IMR-90 (cell line): Measurements from ENCODE around the gene SERPINB13. TPM values are rescaled to one million over a fixed set of nuclear protein-coding genes. Genes with fewer than 3 reads are reported as not detected.

Experiments
- ATAC-seq: fragments of 200-7000 bp; cut with Tn5 transposase; 2 replicates; pipeline ENCODE4 v1.9.1; 2020; ENCODE audit warnings: low read depth, mild to moderate bottlenecking, moderate library complexity
- BruUV-seq: library from RNA; stranded (reverse); fragments of 400-500 nt; replicated peaks from 2 replicates; lab custom pipeline; 2021; lab: Mats Ljungman, UMichigan
- CTCF ChIA-PET: fragments of 300-600 bp; formaldehyde crosslinking; extraction: SDS; loops from one replicate; lab custom pipeline; 2021; ENCODE audit warnings: antibody characterized with exemption; lab: Yijun Ruan, JAX
- POLR2A ChIA-PET: fragments of 300-600 bp; sonication (Branson Sonifier 250); formaldehyde crosslinking; loops from one replicate; lab custom pipeline; 2022; ENCODE audit warnings: antibody characterized with exemption; ENCODE audit not compliant: unreplicated experiment; lab: Charles Lee
- DNase-seq: peaks from one replicate; pipeline ENCODE4 v3.0.0; 2013
- H2AFZ ChIP-seq: replicated peaks from 2 replicates; pipeline ENCODE3; 2013; ENCODE audit warnings: low read length, mild to moderate bottlenecking; ENCODE audit not compliant: poor library complexity
- H2AK5ac ChIP-seq: 2 replicates; pipeline ENCODE4 v1.6.1; 2013; ENCODE audit warnings: low read depth, low read length, inconsistent platforms
- H2AK9ac ChIP-seq: replicated peaks from 2 replicates; pipeline ENCODE3; 2013; ENCODE audit warnings: mild to moderate bottlenecking, low read depth, low read length, moderate library complexity; ENCODE audit not compliant: poor library complexity
- H2BK120ac ChIP-seq: 2 replicates; pipeline ENCODE4 v1.6.1; 2013; ENCODE audit warnings: low read depth, low read length, inconsistent platforms
- H2BK15ac ChIP-seq: 3 replicates; pipeline ENCODE4 v1.6.1; 2013; ENCODE audit warnings: low read depth, low read length, inconsistent platforms
- H2BK20ac ChIP-seq: 2 replicates; pipeline ENCODE4 v1.6.1; 2013; ENCODE audit warnings: low read depth, mild to moderate bottlenecking, inconsistent platforms, low read length, moderate library complexity
- H2BK5ac ChIP-seq: 2 replicates; pipeline ENCODE4 v1.6.1; 2013; ENCODE audit warnings: mild to moderate bottlenecking, low read depth, low read length, inconsistent platforms; ENCODE audit not compliant: poor library complexity, severe bottlenecking
- H3K14ac ChIP-seq: replicated peaks from 2 replicates; pipeline ENCODE4 v1.6.1; 2013; ENCODE audit warnings: low read depth, low read length, inconsistent platforms
- H3K18ac ChIP-seq: 2 replicates; pipeline ENCODE4 v1.6.1; 2013; ENCODE audit warnings: low read depth, low read length, control low read depth
- H3K23ac ChIP-seq: 2 replicates; pipeline ENCODE4 v1.6.1; 2013; ENCODE audit warnings: low read depth, low read length, inconsistent platforms
- H3K27ac ChIP-seq: 2 replicates; pipeline ENCODE4 v1.5.1; 2013; ENCODE audit warnings: mild to moderate bottlenecking, control low read depth, low read length; ENCODE audit not compliant: insufficient read depth
- H3K27me3 ChIP-seq: 2 replicates; pipeline ENCODE4 v1.6.1; 2013; ENCODE audit warnings: low read length; ENCODE audit not compliant: control insufficient read depth, insufficient read depth
- H3K36me3 ChIP-seq: 2 replicates; pipeline ENCODE4 v1.6.1; 2013; ENCODE audit warnings: low read length, mixed read lengths; ENCODE audit not compliant: control insufficient read depth, insufficient read depth
- H3K4ac ChIP-seq: 2 replicates; pipeline ENCODE4 v1.6.1; 2013; ENCODE audit warnings: low read depth, low read length, inconsistent platforms
- H3K4me1 ChIP-seq: 2 replicates; pipeline ENCODE4 v1.6.1; 2013; ENCODE audit warnings: low read length, mixed read lengths; ENCODE audit not compliant: control insufficient read depth, insufficient read depth
- H3K4me2 ChIP-seq: 2 replicates; pipeline ENCODE4 v1.6.1; 2013; ENCODE audit warnings: low read depth, mild to moderate bottlenecking, control low read depth, low read length, moderate library complexity
- H3K4me3 ChIP-seq: 2 replicates; pipeline ENCODE4 v1.5.1; 2013; ENCODE audit warnings: low read depth, mild to moderate bottlenecking, control low read depth, low read length, moderate library complexity; ENCODE audit not compliant: insufficient read depth
- H3K56ac ChIP-seq: 2 replicates; pipeline ENCODE4 v1.6.1; 2013; ENCODE audit warnings: low read length, inconsistent platforms; ENCODE audit not compliant: insufficient read depth; ENCODE audit errors: extremely low read depth
- H3K79me1 ChIP-seq, 2 experiments: 2 replicates each; pipeline ENCODE4 v1.6.1; 2013; ENCODE audit warnings: low read length in 2 of 2, inconsistent platforms in 1 of 2, low read depth in 1 of 2
- H3K9ac ChIP-seq: 2 replicates; pipeline ENCODE4 v1.6.1; 2013; ENCODE audit warnings: low read depth, low read length, control low read depth
- H3K9me1 ChIP-seq: 2 replicates; pipeline ENCODE4 v1.6.1; 2013; ENCODE audit warnings: low read length, inconsistent platforms; ENCODE audit not compliant: insufficient read depth
- H3K9me3 ChIP-seq: 2 replicates; pipeline ENCODE4 v1.6.1; 2013; ENCODE audit warnings: low read length; ENCODE audit not compliant: control insufficient read depth, insufficient read depth
- H4K20me1 ChIP-seq: 2 replicates; pipeline ENCODE4 v1.6.1; 2013; ENCODE audit warnings: low read length, inconsistent platforms; ENCODE audit not compliant: insufficient read depth
- H4K5ac ChIP-seq: 2 replicates; pipeline ENCODE4 v1.6.1; 2013; ENCODE audit warnings: mild to moderate bottlenecking, low read depth, low read length, control low read depth
- H4K8ac ChIP-seq, 2 experiments: 2 replicates each; pipeline ENCODE4 v1.6.1; 2013; ENCODE audit warnings: low read depth in 2 of 2, low read length in 2 of 2, control low read depth in 1 of 2, inconsistent platforms in 1 of 2
- H4K91ac ChIP-seq: 2 replicates; pipeline ENCODE4 v1.6.1; 2013; ENCODE audit warnings: low read depth, low read length, inconsistent platforms; ENCODE audit not compliant: insufficient read depth
- CEBPB ChIP-seq: IDR thresholded peaks from 2 replicates; pipeline ENCODE4 v1.6.1; 2012; ENCODE audit warnings: low read depth, low read length, improper control_type of control experiment
- CHD1 ChIP-seq: IDR thresholded peaks from 2 replicates; pipeline ENCODE4 v1.6.1; 2012; ENCODE audit warnings: low read depth, low read length, improper control_type of control experiment
- CTCF ChIP-seq: conservative IDR thresholded peaks from 2 replicates; pipeline ENCODE4 v1.5.1; 2012; ENCODE audit warnings: mild to moderate bottlenecking, low read depth, low read length, improper control_type of control experiment
- ELK1 ChIP-seq: fragments of 150-350 bp; IDR thresholded peaks from 2 replicates; pipeline ENCODE4 v1.6.1; 2016; ENCODE audit warnings: low read depth, mild to moderate bottlenecking, low read length, moderate library complexity, borderline replicate concordance
- FOS ChIP-seq: fragments of 150-350 bp; IDR thresholded peaks from 2 replicates; pipeline ENCODE4 v1.6.1; 2016; ENCODE audit warnings: low read depth, low read length
- MAFK ChIP-seq: IDR thresholded peaks from 2 replicates; pipeline ENCODE4 v1.6.1; 2012; ENCODE audit warnings: low read depth, low read length, improper control_type of control experiment
- MAZ ChIP-seq: IDR thresholded peaks from 2 replicates; pipeline ENCODE4 v1.6.1; 2012; ENCODE audit warnings: low read depth, mild to moderate bottlenecking, low read length, improper control_type of control experiment, moderate library complexity, borderline replicate concordance
- NFE2L2 ChIP-seq: fragments of 150-350 bp; IDR thresholded peaks from 2 replicates; pipeline ENCODE4 v1.6.1; 2016; ENCODE audit warnings: low read depth, mild to moderate bottlenecking, low read length
- POLR2A ChIP-seq: IDR thresholded peaks from 2 replicates; pipeline ENCODE4 v1.6.1; 2012; ENCODE audit warnings: mild to moderate bottlenecking, low read depth, low read length
- RAD21 ChIP-seq: IDR thresholded peaks from 2 replicates; pipeline ENCODE4 v1.6.1; 2012; ENCODE audit warnings: low read length, improper control_type of control experiment
- RCOR1 ChIP-seq: IDR thresholded peaks from 2 replicates; pipeline ENCODE4 v1.6.1; 2012; ENCODE audit warnings: mild to moderate bottlenecking, low read length, improper control_type of control experiment; ENCODE audit not compliant: insufficient replicate concordance
- SMC3 ChIP-seq: fragments of 150-350 bp; IDR thresholded peaks from 2 replicates; pipeline ENCODE4 v1.6.1; 2016; ENCODE audit warnings: low read depth, mild to moderate bottlenecking, antibody characterized with exemption, low read length, moderate library complexity
- USF2 ChIP-seq: fragments of 150-350 bp; IDR thresholded peaks from 2 replicates; pipeline ENCODE4 v1.6.1; 2017; ENCODE audit warnings: mild to moderate bottlenecking, antibody characterized with exemption, low read length, low read depth
- dilution Hi-C: fragments of 300-500 bp; cut with HindIII; formaldehyde crosslinking; loops from one replicate; pipeline ENCODE4 v1.14.3; 2018; ENCODE audit warnings: low sequenced_read_pairs; ENCODE audit not compliant: unreplicated experiment
- in situ Hi-C: fragments of 300-500 bp; cut with MboI; formaldehyde crosslinking; loops from 3 replicates; pipeline ENCODE4 v1.14.3; 2019; ENCODE audit warnings: low sequenced_read_pairs, inconsistent platforms, mixed read lengths
- intact Hi-C: fragments of 100-400 bp; cut with micrococcal nuclease; formaldehyde crosslinking; loops from 2 replicates; pipeline ENCODE4 v1.10.0; 2022
- polyA plus RNA-seq, 3 experiments: library from polyadenylated mRNA; depleted of rRNA; stranded (reverse); fragments of >200 nt; gene quantifications; 2 replicates each; pipeline ENCODE4 v1.2.3, GENCODE V29; 2012; ENCODE audit warnings: low replicate concordance in 1 of 3
- total RNA-seq: library from RNA; depleted of rRNA; stranded (reverse); fragments of >200 nt; gene quantifications from 2 replicates; pipeline ENCODE4 v1.2.3, GENCODE V29; 2012

The SERPINB13 gene
- total and polyA plus RNA-seq, 2 of the 4 experiments (the other 2 are of a cell fraction) = not detected

- POLR2A ChIA-PET = no interaction called here
- Histone ChIP-seq H3K27me3 (no peaks in the 10 kb centered on the region), H3K9me1 (no peaks in the 10 kb centered on the region), H4K5ac (no peak overlapping the region), H2BK15ac (no peak overlapping the region), H3K4me2 (no peak overlapping the region), H2BK20ac (no peak overlapping the region), H2BK120ac (no peak overlapping the region), H3K9me3 (peaks cover 18% of the 10 kb centered on the region), H3K27ac (no peak overlapping the region), H4K8ac (no peak overlapping the region), H3K4ac (no peak overlapping the region), H4K91ac (no peak overlapping the region), H3K36me3 (no peaks in the 10 kb centered on the region), H3K4me1 (no peaks in the 10 kb centered on the region), H3K79me1 (no peaks in the 10 kb centered on the region), H3K23ac (no peak overlapping the region), H2BK5ac (no peak overlapping the region), H3K14ac (no peak overlapping the region), H3K4me3 (no peak overlapping the region), H2AFZ (no peak overlapping the region), H3K9ac (no peak overlapping the region), H3K18ac (no peak overlapping the region), H3K56ac (no peak overlapping the region), H2AK5ac (no peak overlapping the region), H4K20me1 (no peaks in the 10 kb centered on the region), H2AK9ac (no peak overlapping the region)
- CTCF ChIA-PET = no interaction called here
- no TSS peak for BruUV-seq
- TF ChIP-seq RCOR1 (no peak), CHD1 (no peak), RAD21 (no peak), FOS (no peak), NFE2L2 (no peak), MAFK (no peak), CEBPB (no peak), USF2 (no peak), ELK1 (no peak), MAZ (no peak), POLR2A (no peak), CTCF (no peak), SMC3 (no peak)
- intact Hi-C loops (no loop called here), in situ Hi-C loops (no loop called here), dilution Hi-C loops (no loop called here)
- ATAC-seq (no peak), DNase-seq (no peak)
Observed at GRCh38 chr18:63627819-63628218, 40.7 kb downstream of the SERPINB13 start.
